SK-N-SH treated with all-trans-retinoic acid at 6 μM for 48 hours (cell line): ENCODE measurements around the gene PARVB.

Source experiments
- ARNTL ChIP-seq: fragments of 450-650 bp; formaldehyde crosslinking; IDR thresholded peaks from 2 replicates; pipeline ENCODE4 v1.5.0; 2020; ENCODE audit warnings: low read depth, mild to moderate bottlenecking, moderate library complexity, borderline replicate concordance
- RARB ChIP-seq: fragments of 250-450 bp; sonication (Bioruptor Pico); IDR thresholded peaks from 2 replicates; pipeline ENCODE4 v1.8.0; 2021; ENCODE audit warnings: mild to moderate bottlenecking, moderate library complexity
- SNAI2 ChIP-seq: fragments of 250-450 bp; sonication (Bioruptor Pico); IDR thresholded peaks from 2 replicates; pipeline ENCODE4 v1.5.0; 2020; ENCODE audit warnings: mild to moderate bottlenecking, moderate library complexity
- ZFP3 ChIP-seq: fragments of 250-450 bp; sonication (Bioruptor Pico); IDR thresholded peaks from 2 replicates; pipeline ENCODE4 v1.5.0; 2020; ENCODE audit warnings: mild to moderate bottlenecking, moderate library complexity
- ZFP30 ChIP-seq: fragments of 450-650 bp; formaldehyde crosslinking; IDR thresholded peaks from 2 replicates; pipeline ENCODE4 v1.5.0; 2022; ENCODE audit warnings: mild to moderate bottlenecking, moderate library complexity
- ZNF565 ChIP-seq: fragments of 450-650 bp; formaldehyde crosslinking; conservative IDR thresholded peaks from 2 replicates; pipeline ENCODE4 v1.5.0; 2020; ENCODE audit warnings: low read depth, mild to moderate bottlenecking, moderate library complexity
- ZNF8 ChIP-seq: fragments of 450-650 bp; formaldehyde crosslinking; IDR thresholded peaks from 2 replicates; pipeline ENCODE4 v1.5.0; 2020; ENCODE audit warnings: mild to moderate bottlenecking, moderate library complexity
- TF ChIP-seq, protein P1 (sequence below): fragments of 250-450 bp; sonication (Bioruptor Pico); IDR thresholded peaks from 2 replicates; pipeline ENCODE4 v1.8.0; 2021; ENCODE audit warnings: low read depth, mild to moderate bottlenecking, moderate library complexity, borderline replicate concordance
- TF ChIP-seq, protein P2 (sequence below): fragments of 250-450 bp; sonication (Bioruptor Pico); IDR thresholded peaks from 2 replicates; pipeline ENCODE4 v1.8.0; 2020; ENCODE audit warnings: mild to moderate bottlenecking, moderate library complexity, borderline replicate concordance

GRCh38 chr22:44031158-44031952 lies 7.3 kb downstream of the PARVB start:
- TF ChIP-seq, protein P1, sequence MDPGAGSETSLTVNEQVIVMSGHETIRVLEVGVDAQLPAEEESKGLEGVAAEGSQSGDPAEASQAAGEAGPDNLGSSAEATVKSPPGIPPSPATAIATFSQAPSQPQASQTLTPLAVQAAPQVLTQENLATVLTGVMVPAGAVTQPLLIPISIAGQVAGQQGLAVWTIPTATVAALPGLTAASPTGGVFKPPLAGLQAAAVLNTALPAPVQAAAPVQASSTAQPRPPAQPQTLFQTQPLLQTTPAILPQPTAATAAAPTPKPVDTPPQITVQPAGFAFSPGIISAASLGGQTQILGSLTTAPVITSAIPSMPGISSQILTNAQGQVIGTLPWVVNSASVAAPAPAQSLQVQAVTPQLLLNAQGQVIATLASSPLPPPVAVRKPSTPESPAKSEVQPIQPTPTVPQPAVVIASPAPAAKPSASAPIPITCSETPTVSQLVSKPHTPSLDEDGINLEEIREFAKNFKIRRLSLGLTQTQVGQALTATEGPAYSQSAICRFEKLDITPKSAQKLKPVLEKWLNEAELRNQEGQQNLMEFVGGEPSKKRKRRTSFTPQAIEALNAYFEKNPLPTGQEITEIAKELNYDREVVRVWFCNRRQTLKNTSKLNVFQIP = no peak
- TF ChIP-seq ZFP30 (CRISPR knock-in tag) (no peak), ZFP3 (CRISPR knock-in tag) (no peak), RARB (no peak), ARNTL (CRISPR knock-in tag) (no peak), ZNF8 (CRISPR knock-in tag) (no peak), SNAI2 (CRISPR knock-in tag) (no peak), ZNF565 (CRISPR knock-in tag) (no peak)
- TF ChIP-seq, protein P2, sequence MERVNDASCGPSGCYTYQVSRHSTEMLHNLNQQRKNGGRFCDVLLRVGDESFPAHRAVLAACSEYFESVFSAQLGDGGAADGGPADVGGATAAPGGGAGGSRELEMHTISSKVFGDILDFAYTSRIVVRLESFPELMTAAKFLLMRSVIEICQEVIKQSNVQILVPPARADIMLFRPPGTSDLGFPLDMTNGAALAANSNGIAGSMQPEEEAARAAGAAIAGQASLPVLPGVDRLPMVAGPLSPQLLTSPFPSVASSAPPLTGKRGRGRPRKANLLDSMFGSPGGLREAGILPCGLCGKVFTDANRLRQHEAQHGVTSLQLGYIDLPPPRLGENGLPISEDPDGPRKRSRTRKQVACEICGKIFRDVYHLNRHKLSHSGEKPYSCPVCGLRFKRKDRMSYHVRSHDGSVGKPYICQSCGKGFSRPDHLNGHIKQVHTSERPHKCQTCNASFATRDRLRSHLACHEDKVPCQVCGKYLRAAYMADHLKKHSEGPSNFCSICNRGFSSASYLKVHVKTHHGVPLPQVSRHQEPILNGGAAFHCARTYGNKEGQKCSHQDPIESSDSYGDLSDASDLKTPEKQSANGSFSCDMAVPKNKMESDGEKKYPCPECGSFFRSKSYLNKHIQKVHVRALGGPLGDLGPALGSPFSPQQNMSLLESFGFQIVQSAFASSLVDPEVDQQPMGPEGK = no peak
